ENCODE results near the gene NCMAP. TPM values are rescaled to one million over a fixed set of nuclear protein-coding genes. Genes with fewer than 3 reads are reported as not detected.

Gene NCMAP
- total and polyA plus RNA-seq, 2 of the 8 experiments (the other 6 are each of a cell fraction or from before 2014, with no cell fraction given): 0.21 to 0.39 TPM

- TF ChIP-seq E2F6 (IDR thresholded peaks at IDR 0.05) (no peak), PHF8 (conservative IDR thresholded peaks at IDR 0.05; ENCODE audit: low read depth, low read length) (no peak), ATF3 (IDR thresholded peaks at IDR 0.05; ENCODE audit: insufficient read depth, low read depth, low read length) (no peak), BCL11A (IDR thresholded peaks at IDR 0.05; ENCODE audit: low read depth in 2 of 2, low read length in 2 of 2) (no peak)
Measured at GRCh38 chr1:24600551-24600950, 44.7 kb downstream of the NCMAP start (continued).

All from H1 (cell line).